Vagina (tissue), 2 donors: ENCODE data around the gene ARHGAP5.

Experiments
- CTCF ChIP-seq, 3 experiments: fragments of 450-650 bp in 2 of 3; fragments of 200-600 bp in 1 of 3; sonication (generic) in 1 of 3; IDR thresholded peaks; one replicate each; pipeline ENCODE4 v1.5.1; 2017 to 2019; ENCODE audit warnings: antibody characterized with exemption in 3 of 3, mild to moderate bottlenecking in 2 of 3, moderate library complexity in 2 of 3
- POLR2A ChIP-seq, 2 donors: fragments of 450-650 bp; IDR thresholded peaks; one replicate each; pipeline ENCODE4 v1.6.1; 2017; ENCODE audit warnings: antibody characterized with exemption in 2 of 2, mild to moderate bottlenecking in 2 of 2, moderate library complexity in 2 of 2
- POLR2AphosphoS5 ChIP-seq, 2 donors: sonication (generic); formaldehyde crosslinking; IDR thresholded peaks; one replicate each; pipeline ENCODE4 v1.9.0; 2017; ENCODE audit warnings: antibody characterized with exemption in 2 of 2, mild to moderate bottlenecking in 2 of 2, low read depth in 1 of 2; ENCODE audit not compliant: insufficient read depth in 1 of 2

GRCh38 chr14:32206552-32206951, 129.4 kb downstream of the ARHGAP5 start:
- TF ChIP-seq CTCF (IDR thresholded peaks at IDR 0.05) (no peak), POLR2A (IDR thresholded peaks at IDR 0.05) (no peak), POLR2AphosphoS5 (IDR thresholded peaks at IDR 0.05; ENCODE audit: insufficient read depth in 1 of 2, low read depth in 1 of 2) (no peak)
